Epithelial cell of esophagus (primary cell): ENCODE results near the gene ZNF491.
A peak's percentile ranks its signal among the peaks of the same experiment; 100 is the strongest.

Experiments
- DNase-seq: peaks from one replicate; pipeline ENCODE4 v3.0.0; 2010; ENCODE audit warnings: low read depth
- H3K4me3 ChIP-seq: 2 replicates; pipeline ENCODE4 v1.5.1; 2011; ENCODE audit warnings: mild to moderate bottlenecking, low read length, control low read depth
- TF ChIP-seq, protein P1 (sequence below): IDR thresholded peaks from 2 replicates; pipeline ENCODE4 v1.5.1; 2011; ENCODE audit warnings: low read depth, mild to moderate bottlenecking, low read length, control low read depth, inconsistent platforms; ENCODE audit not compliant: insufficient read depth; ENCODE audit errors: missing control alignments

The ZNF491 gene

DNA sequence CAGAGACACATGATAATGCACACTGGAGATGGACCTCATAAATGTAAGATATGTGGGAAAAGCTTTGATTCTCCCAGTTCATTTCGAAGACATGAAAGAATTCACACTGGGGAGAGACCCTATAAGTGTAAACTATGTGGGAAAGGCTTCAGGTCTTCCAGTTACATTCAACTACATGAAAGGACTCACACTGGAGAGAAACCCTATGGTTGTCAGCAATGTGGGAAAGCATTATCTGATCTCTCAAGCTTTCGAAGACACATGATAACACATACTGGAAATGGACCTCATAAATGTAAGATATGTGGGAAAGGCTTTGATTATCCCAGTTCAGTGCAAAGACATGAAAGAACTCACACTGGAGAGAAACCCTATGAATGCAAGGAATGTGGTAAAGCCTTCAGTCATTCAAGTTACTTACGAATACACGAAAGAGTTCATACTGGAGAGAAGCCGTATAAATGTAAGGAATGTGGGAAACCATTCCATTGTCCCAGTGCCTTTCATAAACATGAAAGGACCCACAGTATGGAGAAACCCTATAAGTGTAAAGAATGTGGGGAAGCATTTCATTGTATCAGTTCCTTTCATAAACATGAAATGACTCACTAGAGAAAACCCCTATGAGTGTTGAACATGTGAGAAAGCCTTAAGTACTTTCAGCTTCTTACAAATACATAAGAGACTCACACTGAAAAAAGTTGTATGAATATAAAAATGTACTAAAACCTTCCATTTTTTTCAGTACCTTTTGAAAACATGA is 16.8 kb upstream of the ZNF491 start:
- TF ChIP-seq, protein P1, sequence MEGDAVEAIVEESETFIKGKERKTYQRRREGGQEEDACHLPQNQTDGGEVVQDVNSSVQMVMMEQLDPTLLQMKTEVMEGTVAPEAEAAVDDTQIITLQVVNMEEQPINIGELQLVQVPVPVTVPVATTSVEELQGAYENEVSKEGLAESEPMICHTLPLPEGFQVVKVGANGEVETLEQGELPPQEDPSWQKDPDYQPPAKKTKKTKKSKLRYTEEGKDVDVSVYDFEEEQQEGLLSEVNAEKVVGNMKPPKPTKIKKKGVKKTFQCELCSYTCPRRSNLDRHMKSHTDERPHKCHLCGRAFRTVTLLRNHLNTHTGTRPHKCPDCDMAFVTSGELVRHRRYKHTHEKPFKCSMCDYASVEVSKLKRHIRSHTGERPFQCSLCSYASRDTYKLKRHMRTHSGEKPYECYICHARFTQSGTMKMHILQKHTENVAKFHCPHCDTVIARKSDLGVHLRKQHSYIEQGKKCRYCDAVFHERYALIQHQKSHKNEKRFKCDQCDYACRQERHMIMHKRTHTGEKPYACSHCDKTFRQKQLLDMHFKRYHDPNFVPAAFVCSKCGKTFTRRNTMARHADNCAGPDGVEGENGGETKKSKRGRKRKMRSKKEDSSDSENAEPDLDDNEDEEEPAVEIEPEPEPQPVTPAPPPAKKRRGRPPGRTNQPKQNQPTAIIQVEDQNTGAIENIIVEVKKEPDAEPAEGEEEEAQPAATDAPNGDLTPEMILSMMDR, result no peak
- H3K4me3 ChIP-seq, result no peak overlapping the region
- DNase-seq, result no peak

DNA sequence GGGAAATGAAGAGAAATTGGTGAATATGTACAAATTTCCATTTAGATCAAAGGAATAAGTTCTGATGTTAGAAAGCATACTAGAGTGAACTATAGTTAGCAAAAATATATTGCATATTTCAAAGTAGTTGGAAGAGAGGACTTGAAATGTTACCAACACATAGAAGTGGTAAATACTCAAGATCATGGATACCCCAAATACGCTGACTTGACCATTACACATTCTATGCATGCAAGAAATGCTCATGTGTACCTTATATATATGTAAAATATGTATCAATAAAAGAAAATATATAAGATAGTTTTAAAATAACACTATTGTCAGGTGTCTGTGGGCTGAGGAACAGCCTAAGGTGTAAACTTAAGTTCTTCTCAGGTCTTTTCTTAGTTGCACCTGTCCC is 14.6 kb upstream of the ZNF491 start:
- H3K4me3 ChIP-seq, result no peak overlapping the region
- TF ChIP-seq, protein P1, result no peak
- DNase-seq, result no peak

DNA sequence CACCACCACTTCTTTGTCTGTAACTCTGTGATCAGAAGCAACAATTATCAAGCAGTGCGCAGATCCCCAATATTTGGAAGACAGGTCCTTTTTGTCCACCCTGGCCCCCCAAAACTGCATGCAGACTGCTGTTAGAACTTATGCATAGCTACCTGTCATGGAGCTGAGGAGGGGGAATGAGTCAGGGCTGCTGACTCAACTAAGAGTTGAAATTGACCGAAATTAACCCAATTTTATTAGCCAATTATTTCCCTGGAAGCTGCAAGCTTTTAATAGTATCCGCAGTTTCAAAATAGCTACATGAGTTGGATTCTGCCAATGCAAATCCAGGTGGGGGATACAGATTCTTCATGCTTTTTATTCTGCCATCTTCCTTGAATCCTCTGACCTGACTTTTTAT is 14.0 kb upstream of the ZNF491 start:
- DNase-seq, result no peak
- TF ChIP-seq, protein P1, result no peak
- H3K4me3 ChIP-seq, result no peak overlapping the region

DNA sequence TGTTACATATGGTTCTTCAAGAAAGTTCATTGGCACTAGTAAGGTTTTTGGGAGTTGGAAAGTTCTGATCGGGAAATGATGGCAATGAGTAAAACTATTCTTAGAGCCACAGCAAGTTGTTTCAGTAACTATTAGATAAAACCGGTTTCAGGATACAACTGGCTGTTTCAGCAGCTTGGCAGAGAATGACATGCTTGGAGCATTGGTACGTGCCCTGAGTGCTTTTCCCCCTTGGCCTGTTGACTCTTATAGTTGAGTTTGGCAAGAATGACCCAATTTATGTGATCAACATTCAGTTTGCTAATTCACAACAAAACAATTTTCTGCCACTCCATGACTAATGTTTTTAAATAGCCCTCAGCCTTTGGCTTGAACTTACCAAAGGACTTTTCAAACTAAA is 10.8 kb upstream of the ZNF491 start:
- TF ChIP-seq, protein P1, result no peak
- DNase-seq, result no peak
- H3K4me3 ChIP-seq, result no peak overlapping the region

DNA sequence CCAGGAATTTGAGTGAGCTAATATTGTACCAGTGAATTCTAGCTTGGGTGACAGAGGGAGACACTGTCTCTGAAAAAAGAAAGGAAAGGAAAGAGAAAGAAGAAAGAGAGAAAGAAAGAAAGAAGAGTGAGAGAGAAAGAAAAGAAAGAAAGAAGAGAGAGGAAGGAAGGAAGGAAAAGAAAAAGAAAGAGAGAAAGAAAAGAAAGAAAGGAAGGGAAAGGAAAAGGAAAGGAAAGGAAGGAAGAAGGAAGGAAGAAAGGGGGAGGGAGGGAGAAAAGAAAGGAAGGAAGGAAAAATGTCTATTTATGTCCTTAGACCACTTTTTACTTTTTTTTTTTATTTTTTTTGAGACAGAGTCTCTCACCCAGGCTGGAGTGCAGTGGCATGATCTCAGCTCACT is 5.4 kb upstream of the ZNF491 start:
- TF ChIP-seq, protein P1, result no peak
- no peak overlapping the region for H3K4me3 ChIP-seq
- DNase-seq, result no peak

DNA sequence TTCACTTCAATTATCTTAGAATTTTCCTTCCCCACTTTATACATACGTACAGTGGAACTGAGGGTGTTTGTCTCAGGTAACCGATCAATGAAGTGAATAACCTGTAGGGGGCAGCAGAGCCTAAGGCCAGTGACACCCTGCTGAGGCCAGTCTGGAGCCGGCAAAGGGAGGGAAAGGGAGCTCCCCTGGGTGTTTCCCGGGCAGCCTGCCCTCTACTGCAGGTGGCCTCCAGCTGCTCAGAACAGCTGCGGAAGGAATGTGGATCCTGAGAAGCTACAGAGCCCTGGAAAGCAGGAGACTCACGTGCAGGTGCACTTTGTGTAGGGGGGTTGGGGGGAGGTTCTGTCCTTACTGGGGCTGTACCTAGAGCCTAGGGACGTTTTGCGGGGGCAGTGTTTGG is 832 bp upstream of the ZNF491 start:
- TF ChIP-seq, protein P1, result peak; percentile 89
- peak; percentile 90 for DNase-seq
- H3K4me3 ChIP-seq, result no peak overlapping the region

DNA sequence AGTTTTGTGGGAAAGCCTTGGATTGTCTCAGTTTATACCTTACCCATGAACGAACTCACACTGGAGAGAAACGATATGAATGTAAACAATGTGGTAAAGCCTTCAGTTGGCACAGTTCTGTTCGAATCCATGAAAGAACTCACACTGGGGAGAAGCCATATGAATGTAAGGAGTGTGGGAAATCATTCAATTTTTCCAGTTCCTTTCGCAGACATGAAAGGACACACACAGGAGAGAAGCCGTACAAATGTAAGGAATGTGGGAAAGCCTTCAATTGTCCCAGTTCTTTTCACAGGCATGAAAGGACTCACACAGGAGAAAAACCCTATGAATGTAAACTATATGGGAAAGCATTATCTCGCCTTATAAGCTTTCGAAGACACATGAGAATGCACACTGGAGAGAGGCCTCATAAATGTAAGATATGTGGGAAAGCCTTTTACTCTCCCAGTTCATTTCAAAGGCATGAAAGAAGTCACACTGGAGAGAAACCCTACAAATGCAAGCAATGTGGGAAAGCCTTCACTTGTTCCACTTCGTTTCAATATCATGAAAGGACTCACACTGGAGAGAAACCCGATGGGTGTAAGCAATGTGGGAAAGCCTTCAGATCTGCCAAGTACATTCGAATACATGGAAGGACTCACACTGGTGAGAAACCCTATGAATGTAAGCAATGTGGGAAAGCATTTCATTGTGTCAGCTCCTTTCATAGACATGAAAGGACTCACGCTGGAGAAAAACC is 8.2 kb downstream of the ZNF491 start:
- H3K4me3 ChIP-seq, result no peak overlapping the region
- TF ChIP-seq, protein P1, result no peak
- DNase-seq, result no peak
